Measurements from ENCODE around the gene SYTL2. TPM values are rescaled to one million over a fixed set of nuclear protein-coding genes. Genes with fewer than 3 reads are reported as not detected.

The SYTL2 gene
- polyA plus RNA-seq, 1 of the 3 experiments (the other 2 are of a cell fraction) = 36.0 TPM

DNA sequence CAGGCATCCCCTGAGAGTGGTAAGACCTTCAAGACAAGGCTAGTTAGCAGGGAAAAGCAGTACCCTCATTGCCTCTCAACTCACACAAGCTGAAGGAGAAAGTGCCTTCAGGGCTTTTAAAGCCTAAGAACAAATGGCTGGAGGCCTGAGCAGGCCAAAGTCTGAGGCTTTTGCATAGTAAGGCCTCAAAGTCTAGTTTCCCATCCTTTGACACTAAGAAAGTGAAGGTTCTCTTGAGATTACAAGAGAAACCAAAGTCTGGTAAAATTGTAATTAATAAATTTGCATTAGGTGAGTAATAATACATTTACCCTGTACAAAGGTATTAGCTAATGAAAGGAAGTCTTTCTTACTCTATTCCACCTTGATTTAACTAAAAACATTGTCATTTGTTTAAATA, 78.0 kb downstream of the SYTL2 start (continued):
- TF ChIP-seq, protein P1, sequence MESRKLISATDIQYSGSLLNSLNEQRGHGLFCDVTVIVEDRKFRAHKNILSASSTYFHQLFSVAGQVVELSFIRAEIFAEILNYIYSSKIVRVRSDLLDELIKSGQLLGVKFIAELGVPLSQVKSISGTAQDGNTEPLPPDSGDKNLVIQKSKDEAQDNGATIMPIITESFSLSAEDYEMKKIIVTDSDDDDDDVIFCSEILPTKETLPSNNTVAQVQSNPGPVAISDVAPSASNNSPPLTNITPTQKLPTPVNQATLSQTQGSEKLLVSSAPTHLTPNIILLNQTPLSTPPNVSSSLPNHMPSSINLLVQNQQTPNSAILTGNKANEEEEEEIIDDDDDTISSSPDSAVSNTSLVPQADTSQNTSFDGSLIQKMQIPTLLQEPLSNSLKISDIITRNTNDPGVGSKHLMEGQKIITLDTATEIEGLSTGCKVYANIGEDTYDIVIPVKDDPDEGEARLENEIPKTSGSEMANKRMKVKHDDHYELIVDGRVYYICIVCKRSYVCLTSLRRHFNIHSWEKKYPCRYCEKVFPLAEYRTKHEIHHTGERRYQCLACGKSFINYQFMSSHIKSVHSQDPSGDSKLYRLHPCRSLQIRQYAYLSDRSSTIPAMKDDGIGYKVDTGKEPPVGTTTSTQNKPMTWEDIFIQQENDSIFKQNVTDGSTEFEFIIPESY (IDR thresholded peaks at IDR 0.05; ENCODE audit: borderline replicate concordance, low read depth) = no peak
- TF ChIP-seq, protein P2, sequence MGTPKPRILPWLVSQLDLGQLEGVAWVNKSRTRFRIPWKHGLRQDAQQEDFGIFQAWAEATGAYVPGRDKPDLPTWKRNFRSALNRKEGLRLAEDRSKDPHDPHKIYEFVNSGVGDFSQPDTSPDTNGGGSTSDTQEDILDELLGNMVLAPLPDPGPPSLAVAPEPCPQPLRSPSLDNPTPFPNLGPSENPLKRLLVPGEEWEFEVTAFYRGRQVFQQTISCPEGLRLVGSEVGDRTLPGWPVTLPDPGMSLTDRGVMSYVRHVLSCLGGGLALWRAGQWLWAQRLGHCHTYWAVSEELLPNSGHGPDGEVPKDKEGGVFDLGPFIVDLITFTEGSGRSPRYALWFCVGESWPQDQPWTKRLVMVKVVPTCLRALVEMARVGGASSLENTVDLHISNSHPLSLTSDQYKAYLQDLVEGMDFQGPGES (IDR thresholded peaks at IDR 0.05; ENCODE audit: low read depth, low read length) = no peak
- TF ChIP-seq FOXJ3 (CRISPR knock-in tag; IDR thresholded peaks at IDR 0.05) (no peak), SIN3A (IDR thresholded peaks at IDR 0.05; ENCODE audit: borderline replicate concordance, low read depth, low read length) (no peak)
- TF ChIP-seq, protein P3, sequence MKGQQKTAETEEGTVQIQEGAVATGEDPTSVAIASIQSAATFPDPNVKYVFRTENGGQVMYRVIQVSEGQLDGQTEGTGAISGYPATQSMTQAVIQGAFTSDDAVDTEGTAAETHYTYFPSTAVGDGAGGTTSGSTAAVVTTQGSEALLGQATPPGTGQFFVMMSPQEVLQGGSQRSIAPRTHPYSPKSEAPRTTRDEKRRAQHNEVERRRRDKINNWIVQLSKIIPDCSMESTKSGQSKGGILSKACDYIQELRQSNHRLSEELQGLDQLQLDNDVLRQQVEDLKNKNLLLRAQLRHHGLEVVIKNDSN (IDR thresholded peaks at IDR 0.05; ENCODE audit: borderline replicate concordance, low read depth) = no peak

DNA sequence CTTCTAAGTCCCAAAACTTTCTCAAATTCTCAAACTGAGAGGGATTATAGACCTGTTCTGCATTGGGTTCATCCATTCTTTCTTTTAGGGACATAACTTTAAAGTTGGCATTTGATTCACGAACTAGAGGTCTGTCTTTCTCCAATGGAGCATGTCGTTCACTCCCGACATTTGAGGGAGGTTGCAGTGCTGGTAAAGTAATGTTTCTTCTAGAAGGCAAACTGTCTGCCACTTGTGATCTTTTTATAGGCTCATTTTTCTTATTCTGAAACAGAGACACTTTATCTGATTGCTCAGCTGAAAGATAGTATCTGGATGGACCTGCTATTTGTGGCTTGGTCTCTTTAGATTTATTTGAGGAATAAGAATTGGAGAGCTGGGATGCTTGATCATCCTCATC, 84.6 kb downstream of the SYTL2 start:
- no peaks in the 10 kb centered on the region for H4K20me1 ChIP-seq (ENCODE audit: insufficient read depth)
- no peak overlapping the region for H3K4me3 ChIP-seq (ENCODE audit: low read depth in 2 of 2, low read length in 1 of 2)
- no peak overlapping the region for H2AFZ ChIP-seq (ENCODE audit: low read depth)
- ChIA-PET CTCF (no interaction called here), POLR2A (no interaction called here)
- no peak for DNase-seq
- H3K27ac ChIP-seq (ENCODE audit: low read depth in 2 of 2, low read length in 1 of 2) = peak overlapping the region in 1 of 2 experiments; percentile 59; a peak in 3 of 4 replicates
- no peaks in the 10 kb centered on the region for H3K9me2 ChIP-seq
- no peak overlapping the region for H3K9ac ChIP-seq
- peaks cover 8% of the 10 kb centered on the region for H3F3A ChIP-seq (replicated peaks; ENCODE audit: insufficient read depth)
- H3K79me2 ChIP-seq (ENCODE audit: insufficient read depth) = no peaks in the 10 kb centered on the region
- peaks cover 0 to 7% of the 10 kb centered on the region in 2 experiments; a peak in 1 of 4 replicates for H3K4me1 ChIP-seq (ENCODE audit: control insufficient read depth in 1 of 2, insufficient read depth in 2 of 2, low read depth in 1 of 2, low read length in 1 of 2)
- no peaks in the 10 kb centered on the region for H3K9me3 ChIP-seq
- H3K36me3 ChIP-seq (replicated peaks in 1 of 2; ENCODE audit: control insufficient read depth in 1 of 2, insufficient read depth in 2 of 2, low read length in 1 of 2) = peaks cover 0 to 2% of the 10 kb centered on the region in 2 experiments
- TF ChIP-seq, protein P4, sequence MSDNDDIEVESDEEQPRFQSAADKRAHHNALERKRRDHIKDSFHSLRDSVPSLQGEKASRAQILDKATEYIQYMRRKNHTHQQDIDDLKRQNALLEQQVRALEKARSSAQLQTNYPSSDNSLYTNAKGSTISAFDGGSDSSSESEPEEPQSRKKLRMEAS (IDR thresholded peaks at IDR 0.05; ENCODE audit: low read depth) = no peak
- TF ChIP-seq FOSL2 (IDR thresholded peaks at IDR 0.05; ENCODE audit: borderline replicate concordance, low read depth) = no peak
- no peak for TF ChIP-seq GATA2 (CRISPR knock-in tag; IDR thresholded peaks at IDR 0.05)
- TF ChIP-seq RAD21 (IDR thresholded peaks at IDR 0.05; ENCODE audit: low read length) = no peak
- TF ChIP-seq NRF1 (IDR thresholded peaks at IDR 0.05; ENCODE audit: low read depth, low read length) = no peak
- TF ChIP-seq ELF1 (IDR thresholded peaks at IDR 0.05) = no peak
- TF ChIP-seq TCF12 (IDR thresholded peaks at IDR 0.05) = no peak
- TF ChIP-seq, protein P2 (IDR thresholded peaks at IDR 0.05; ENCODE audit: low read depth, low read length) = no peak
- TF ChIP-seq, protein P5, sequence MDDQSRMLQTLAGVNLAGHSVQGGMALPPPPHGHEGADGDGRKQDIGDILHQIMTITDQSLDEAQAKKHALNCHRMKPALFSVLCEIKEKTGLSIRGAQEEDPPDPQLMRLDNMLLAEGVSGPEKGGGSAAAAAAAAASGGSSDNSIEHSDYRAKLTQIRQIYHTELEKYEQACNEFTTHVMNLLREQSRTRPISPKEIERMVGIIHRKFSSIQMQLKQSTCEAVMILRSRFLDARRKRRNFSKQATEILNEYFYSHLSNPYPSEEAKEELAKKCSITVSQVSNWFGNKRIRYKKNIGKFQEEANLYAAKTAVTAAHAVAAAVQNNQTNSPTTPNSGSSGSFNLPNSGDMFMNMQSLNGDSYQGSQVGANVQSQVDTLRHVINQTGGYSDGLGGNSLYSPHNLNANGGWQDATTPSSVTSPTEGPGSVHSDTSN (IDR thresholded peaks at IDR 0.05) = no peak
- no peak for TF ChIP-seq SIN3A (IDR thresholded peaks at IDR 0.05; ENCODE audit: borderline replicate concordance, low read depth, low read length)
- TF ChIP-seq SMC3 (IDR thresholded peaks at IDR 0.05; ENCODE audit: low read depth, low read length) = no peak
- no peak for TF ChIP-seq RCOR1 (IDR thresholded peaks at IDR 0.05; ENCODE audit: low read length)
- no peak overlapping the region for H3K4me2 ChIP-seq
- no peaks in the 10 kb centered on the region for H3K27me3 ChIP-seq (ENCODE audit: insufficient read depth)
- 77% methylated on average over 3 of the region's 3 CpGs for WGBS (ENCODE audit: low lambda C conversion rate)

Data from SK-N-SH (cell line).